Panc1 (cell line): ENCODE data around the gene OSBPL8. TPM values are rescaled to one million over a fixed set of nuclear protein-coding genes. Genes with fewer than 3 reads are reported as not detected.

Experiments
- ATAC-seq: fragments of 200-7000 bp; cut with Tn5 transposase; 2 replicates; pipeline ENCODE4 v1.9.1; 2020; ENCODE audit warnings: mild to moderate bottlenecking, moderate library complexity
- BruUV-seq: library from RNA; stranded (reverse); fragments of 400-500 nt; replicated peaks from 2 replicates; lab custom pipeline; 2021; lab: Mats Ljungman, UMichigan
- CTCF ChIA-PET: fragments of 300-600 bp; sonication (Branson Sonifier 250); formaldehyde crosslinking; loops from one replicate; lab custom pipeline; 2022; ENCODE audit warnings: antibody characterized with exemption; lab: Charles Lee
- POLR2A ChIA-PET: fragments of 300-600 bp; sonication (Branson Sonifier 250); formaldehyde crosslinking; loops from one replicate; lab custom pipeline; 2022; ENCODE audit warnings: antibody characterized with exemption; lab: Charles Lee
- DNase-seq: peaks from one replicate; pipeline ENCODE4 v3.0.0-alpha.2; 2010; ENCODE audit warnings: low read depth, low spot score
- H3K27ac ChIP-seq: 2 replicates; pipeline ENCODE4 v1.5.1; 2011; ENCODE audit warnings: mild to moderate bottlenecking, low read length, inconsistent platforms
- H3K27me3 ChIP-seq: fragments of 200-500 bp; sonication (Bioruptor generic); 2 replicates; pipeline ENCODE4 v1.6.0; 2014; ENCODE audit warnings: low read length, inconsistent platforms; ENCODE audit not compliant: control insufficient read depth, insufficient read depth
- H3K36me3 ChIP-seq: fragments of 200-500 bp; sonication (Bioruptor generic); 2 replicates; pipeline ENCODE4 v1.5.1; 2014; ENCODE audit warnings: inconsistent platforms, mild to moderate bottlenecking, low read length, moderate library complexity; ENCODE audit not compliant: control insufficient read depth, insufficient read depth
- H3K4me1 ChIP-seq: 2 replicates; pipeline ENCODE4 v1.5.1; 2011; ENCODE audit warnings: inconsistent platforms, mild to moderate bottlenecking, low read length, moderate library complexity; ENCODE audit not compliant: control insufficient read depth, insufficient read depth
- H3K4me3 ChIP-seq, 2 experiments: 2 replicates each; pipeline ENCODE4 v1.5.1; 2011 to 2012; ENCODE audit warnings: low read depth in 2 of 2, low read length in 2 of 2, mild to moderate bottlenecking in 2 of 2, inconsistent platforms in 1 of 2, moderate library complexity in 1 of 2
- H3K9me3 ChIP-seq: fragments of 200-500 bp; sonication (Bioruptor generic); 2 replicates; pipeline ENCODE4 v1.5.1; 2014; ENCODE audit warnings: low read depth, mild to moderate bottlenecking, inconsistent platforms, low read length, moderate library complexity; ENCODE audit not compliant: control insufficient read depth, insufficient read depth
- POLR2AphosphoS5 ChIP-seq: IDR thresholded peaks from 2 replicates; pipeline ENCODE4 v1.6.1; 2012; ENCODE audit warnings: mild to moderate bottlenecking, low read depth, low read length, moderate library complexity
- SIN3A ChIP-seq: IDR thresholded peaks from 2 replicates; pipeline ENCODE4 v1.6.1; 2012; ENCODE audit warnings: low read depth, mild to moderate bottlenecking, low read length, moderate library complexity, borderline replicate concordance; ENCODE audit not compliant: insufficient read depth
- TCF7L2 ChIP-seq: IDR thresholded peaks from 2 replicates; pipeline ENCODE4 v1.6.1; 2011; ENCODE audit warnings: mild to moderate bottlenecking, low read depth, low read length, inconsistent platforms
- in situ Hi-C: cut with HindIII; loops from 2 replicates; pipeline ENCODE4 v1.10.0; 2016; ENCODE audit warnings: low sequenced_read_pairs, low pct_unique_long_range_greater_than_20kb
- intact Hi-C: fragments of 100-400 bp; cut with micrococcal nuclease; formaldehyde crosslinking; loops from one replicate; pipeline ENCODE4 v1.10.0; 2022; ENCODE audit not compliant: unreplicated experiment
- total RNA-seq: library from RNA; stranded (reverse); gene quantifications from one replicate; pipeline ENCODE4 v1.2.1, GENCODE V29; 2021; ENCODE audit not compliant: unreplicated experiment
- TF ChIP-seq, protein P1 (sequence below): fragments of 450-650 bp; IDR thresholded peaks from 2 replicates; pipeline ENCODE4 v1.5.1; 2017; ENCODE audit warnings: mild to moderate bottlenecking
- TF ChIP-seq, protein P2 (sequence below), 2 experiments: IDR thresholded peaks; 2 replicates each; pipeline ENCODE4 v1.6.1; 2011 to 2012; ENCODE audit warnings: low read depth in 2 of 2, control low read depth in 1 of 2, low read length in 1 of 2, mild to moderate bottlenecking in 1 of 2, moderate library complexity in 1 of 2; ENCODE audit not compliant: insufficient read depth in 1 of 2

Gene OSBPL8
- total RNA-seq, 1 experiment from 2014 or later = 76.9 TPM

DNA sequence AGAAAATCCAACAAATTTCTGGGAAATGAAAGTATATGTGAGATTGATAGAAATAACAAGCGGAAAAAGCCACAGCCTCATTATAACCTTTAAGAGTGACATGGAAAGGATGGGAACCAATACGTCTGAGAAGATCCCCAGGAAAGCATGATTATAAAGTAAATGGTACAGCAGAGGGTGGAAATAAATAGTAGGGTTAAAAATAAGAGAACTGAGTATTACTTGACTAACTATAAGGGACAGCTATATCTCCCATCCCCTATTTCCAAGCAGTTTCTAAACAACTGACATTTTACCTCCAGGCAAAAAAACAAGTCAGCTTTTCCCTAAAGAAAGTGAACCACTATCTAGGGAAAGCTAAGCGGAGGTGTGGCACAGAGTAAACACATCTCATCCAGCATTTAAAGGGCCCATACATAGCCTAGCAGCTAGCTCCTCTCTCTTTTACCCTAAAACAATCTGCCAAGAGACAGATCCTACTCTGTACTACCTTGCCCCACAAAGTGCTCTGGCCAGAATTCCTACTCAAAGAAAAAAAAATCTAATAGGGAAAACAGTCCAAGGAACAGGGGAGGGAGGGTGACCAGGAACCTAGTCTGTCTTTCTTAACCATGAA lies 11.2 kb downstream of the OSBPL8 start:
- H3K4me1 ChIP-seq = peaks cover 15% of the 10 kb centered on the region
- H3K9me3 ChIP-seq = no peaks in the 10 kb centered on the region
- H3K36me3 ChIP-seq = no peaks in the 10 kb centered on the region
- no peak overlapping the region for H3K4me3 ChIP-seq
- ChIA-PET POLR2A (interaction anchor here (0.7 kb wide), 1 partner anchor 435 kb away, joined by 4 read pairs; no protein-coding TSS in a partner anchor), CTCF (no interaction called here)
- in situ Hi-C loops (no loop called here), intact Hi-C loops (no loop called here)
- TF ChIP-seq TCF7L2 (no peak), SIN3A (no peak), POLR2AphosphoS5 (no peak)
- TF ChIP-seq, protein P1, sequence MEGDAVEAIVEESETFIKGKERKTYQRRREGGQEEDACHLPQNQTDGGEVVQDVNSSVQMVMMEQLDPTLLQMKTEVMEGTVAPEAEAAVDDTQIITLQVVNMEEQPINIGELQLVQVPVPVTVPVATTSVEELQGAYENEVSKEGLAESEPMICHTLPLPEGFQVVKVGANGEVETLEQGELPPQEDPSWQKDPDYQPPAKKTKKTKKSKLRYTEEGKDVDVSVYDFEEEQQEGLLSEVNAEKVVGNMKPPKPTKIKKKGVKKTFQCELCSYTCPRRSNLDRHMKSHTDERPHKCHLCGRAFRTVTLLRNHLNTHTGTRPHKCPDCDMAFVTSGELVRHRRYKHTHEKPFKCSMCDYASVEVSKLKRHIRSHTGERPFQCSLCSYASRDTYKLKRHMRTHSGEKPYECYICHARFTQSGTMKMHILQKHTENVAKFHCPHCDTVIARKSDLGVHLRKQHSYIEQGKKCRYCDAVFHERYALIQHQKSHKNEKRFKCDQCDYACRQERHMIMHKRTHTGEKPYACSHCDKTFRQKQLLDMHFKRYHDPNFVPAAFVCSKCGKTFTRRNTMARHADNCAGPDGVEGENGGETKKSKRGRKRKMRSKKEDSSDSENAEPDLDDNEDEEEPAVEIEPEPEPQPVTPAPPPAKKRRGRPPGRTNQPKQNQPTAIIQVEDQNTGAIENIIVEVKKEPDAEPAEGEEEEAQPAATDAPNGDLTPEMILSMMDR = no peak
- TF ChIP-seq, protein P2, sequence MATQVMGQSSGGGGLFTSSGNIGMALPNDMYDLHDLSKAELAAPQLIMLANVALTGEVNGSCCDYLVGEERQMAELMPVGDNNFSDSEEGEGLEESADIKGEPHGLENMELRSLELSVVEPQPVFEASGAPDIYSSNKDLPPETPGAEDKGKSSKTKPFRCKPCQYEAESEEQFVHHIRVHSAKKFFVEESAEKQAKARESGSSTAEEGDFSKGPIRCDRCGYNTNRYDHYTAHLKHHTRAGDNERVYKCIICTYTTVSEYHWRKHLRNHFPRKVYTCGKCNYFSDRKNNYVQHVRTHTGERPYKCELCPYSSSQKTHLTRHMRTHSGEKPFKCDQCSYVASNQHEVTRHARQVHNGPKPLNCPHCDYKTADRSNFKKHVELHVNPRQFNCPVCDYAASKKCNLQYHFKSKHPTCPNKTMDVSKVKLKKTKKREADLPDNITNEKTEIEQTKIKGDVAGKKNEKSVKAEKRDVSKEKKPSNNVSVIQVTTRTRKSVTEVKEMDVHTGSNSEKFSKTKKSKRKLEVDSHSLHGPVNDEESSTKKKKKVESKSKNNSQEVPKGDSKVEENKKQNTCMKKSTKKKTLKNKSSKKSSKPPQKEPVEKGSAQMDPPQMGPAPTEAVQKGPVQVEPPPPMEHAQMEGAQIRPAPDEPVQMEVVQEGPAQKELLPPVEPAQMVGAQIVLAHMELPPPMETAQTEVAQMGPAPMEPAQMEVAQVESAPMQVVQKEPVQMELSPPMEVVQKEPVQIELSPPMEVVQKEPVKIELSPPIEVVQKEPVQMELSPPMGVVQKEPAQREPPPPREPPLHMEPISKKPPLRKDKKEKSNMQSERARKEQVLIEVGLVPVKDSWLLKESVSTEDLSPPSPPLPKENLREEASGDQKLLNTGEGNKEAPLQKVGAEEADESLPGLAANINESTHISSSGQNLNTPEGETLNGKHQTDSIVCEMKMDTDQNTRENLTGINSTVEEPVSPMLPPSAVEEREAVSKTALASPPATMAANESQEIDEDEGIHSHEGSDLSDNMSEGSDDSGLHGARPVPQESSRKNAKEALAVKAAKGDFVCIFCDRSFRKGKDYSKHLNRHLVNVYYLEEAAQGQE (IDR thresholded peaks at IDR 0.05; ENCODE audit: insufficient read depth in 1 of 2, low read depth in 2 of 2, low read length in 1 of 2) = no peak
- ATAC-seq = peak; percentile 81
- no TSS peak for BruUV-seq
- H3K27ac ChIP-seq = no peak overlapping the region; the same call in 1 of the 2 replicates
- no peaks in the 10 kb centered on the region for H3K27me3 ChIP-seq
- DNase-seq = no peak

DNA sequence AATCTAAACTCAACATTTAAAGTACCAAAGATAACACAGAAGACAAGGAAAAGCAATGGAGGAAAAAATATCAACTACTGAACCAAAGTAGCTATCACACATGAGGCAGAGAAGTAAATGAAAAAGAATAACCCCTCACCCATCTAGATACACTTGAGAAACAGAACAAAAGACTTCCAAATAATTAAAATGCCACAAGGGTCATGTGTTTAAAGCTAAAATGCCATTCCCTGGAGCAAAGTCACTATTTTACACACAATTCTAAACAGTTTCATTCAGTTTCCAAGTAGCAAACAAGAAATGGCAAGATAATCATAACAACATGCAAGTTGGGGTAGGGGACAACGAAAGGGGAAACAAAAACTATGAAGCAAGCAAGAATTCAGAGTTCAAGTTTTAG lies 12.0 kb downstream of the OSBPL8 start:
- Histone ChIP-seq H3K36me3 (no peaks in the 10 kb centered on the region), H3K4me3 (no peak overlapping the region), H3K27me3 (no peaks in the 10 kb centered on the region), H3K27ac (no peak overlapping the region), H3K4me1 (peaks cover 15% of the 10 kb centered on the region), H3K9me3 (no peaks in the 10 kb centered on the region)
- no peak for TF ChIP-seq SIN3A
- no peak for TF ChIP-seq POLR2AphosphoS5
- no peak for TF ChIP-seq TCF7L2
- TF ChIP-seq, protein P2 (IDR thresholded peaks at IDR 0.05; ENCODE audit: insufficient read depth in 1 of 2, low read depth in 2 of 2, low read length in 1 of 2) = no peak
- TF ChIP-seq, protein P1 = no peak
- in situ Hi-C loops = no loop called here
- DNase-seq = no peak
- POLR2A ChIA-PET = no interaction called here
- CTCF ChIA-PET = no interaction called here
- intact Hi-C loops = no loop called here
- BruUV-seq = no TSS peak
- ATAC-seq = no peak
